GM21515 (cell line): ENCODE measurements around the gene NNT.

Experiments used
- ATAC-seq: cut with Tn5 transposase; IDR thresholded peaks from one replicate; pipeline ENCODE4 v1.9.1; 2021; ENCODE audit not compliant: unreplicated experiment

NNT gene

DNA sequence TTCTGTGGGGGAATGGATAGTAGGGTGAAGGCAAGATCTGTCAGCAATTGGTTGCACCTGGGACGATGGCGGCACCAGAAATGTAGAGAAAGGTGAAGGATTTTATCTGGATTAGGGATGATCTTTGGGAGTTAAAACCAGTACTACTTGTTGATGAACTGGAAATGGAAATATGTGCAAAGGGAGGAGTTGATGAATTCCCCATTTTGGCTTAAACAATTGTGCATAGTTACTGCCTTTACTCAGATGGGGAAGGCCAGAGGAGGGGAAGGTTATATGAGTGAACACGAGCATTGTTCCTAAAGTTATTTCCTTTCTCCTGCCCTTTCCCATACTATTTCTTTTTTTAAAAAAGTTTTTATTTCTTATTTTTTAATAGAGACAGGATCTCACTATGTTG is 19.1 kb downstream of the NNT start:
- ATAC-seq: no peak

DNA sequence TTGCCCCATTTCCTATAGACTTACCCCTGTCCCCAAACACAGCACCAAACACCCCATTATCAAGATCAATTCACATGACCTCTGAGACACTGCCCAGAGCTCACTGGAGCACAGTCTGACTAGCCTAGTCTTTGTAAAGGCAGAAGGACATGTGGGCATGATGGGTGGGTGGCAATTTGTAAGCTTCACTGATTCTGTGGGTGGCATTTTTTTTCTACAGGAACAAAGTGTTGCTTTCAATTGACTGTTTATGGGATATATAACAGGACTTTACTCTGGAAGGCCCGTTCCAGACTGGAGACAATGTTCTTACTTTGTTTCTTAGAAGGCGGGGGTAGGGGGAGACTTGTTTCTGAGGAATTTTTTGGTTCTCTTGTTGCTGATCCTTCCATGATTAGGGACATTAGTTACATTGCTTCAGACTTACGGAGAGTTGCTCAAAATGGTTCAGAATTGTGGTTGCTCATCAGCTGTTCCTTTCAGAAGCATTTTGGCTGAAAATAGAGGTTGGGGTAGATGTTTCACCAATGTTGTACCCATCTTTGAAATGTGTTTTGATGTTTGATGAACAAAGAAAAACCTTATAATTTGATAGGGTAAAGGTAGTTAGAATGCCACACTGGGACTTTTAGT is 20.2 kb downstream of the NNT start:
- no peak for ATAC-seq

DNA sequence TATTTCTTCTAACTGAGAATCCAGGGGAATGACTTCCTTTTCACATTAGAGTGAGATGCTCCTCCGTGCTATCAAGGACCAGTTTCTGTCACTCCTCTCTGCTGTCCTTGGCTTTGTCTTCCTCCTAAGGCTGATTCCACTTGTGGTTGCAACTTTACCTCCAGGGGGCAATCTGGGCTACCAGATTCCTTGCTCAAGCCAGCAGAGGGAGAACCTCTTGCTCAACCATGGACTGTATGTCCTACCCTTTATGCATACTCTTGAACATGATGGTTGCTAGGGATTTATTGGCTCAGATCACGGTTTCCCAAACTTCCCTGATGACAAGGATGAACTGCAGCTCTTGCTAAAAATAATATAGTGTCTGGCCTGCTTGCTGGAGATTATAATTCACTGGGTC is 24.0 kb downstream of the NNT start:
- no peak for ATAC-seq

- peak; percentile 95 for ATAC-seq
Observed at GRCh38 chr5:43631182-43631910, 28.4 kb downstream of the NNT start.

- no peak for ATAC-seq
Observed at GRCh38 chr5:43634621-43635020, 31.6 kb downstream of the NNT start.

DNA sequence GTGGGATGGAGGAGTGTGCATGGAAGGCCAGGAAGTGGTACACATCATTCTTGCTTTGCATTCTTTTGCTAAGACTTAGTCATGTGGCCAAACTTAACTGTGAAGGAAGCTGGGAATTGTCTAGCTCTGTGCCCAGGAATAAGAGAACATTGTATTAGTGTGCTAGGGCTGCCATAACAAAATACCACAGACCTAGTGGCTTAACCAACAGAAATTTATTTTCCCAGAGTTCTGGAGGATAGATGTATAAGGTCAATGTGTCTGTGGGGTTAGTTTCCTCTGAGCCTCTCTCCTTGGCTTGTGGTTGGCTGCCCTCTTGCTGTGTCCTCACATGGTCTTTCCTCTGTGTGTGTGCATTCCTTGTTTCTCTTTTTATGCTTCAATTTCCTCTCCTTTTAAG is 32.4 kb downstream of the NNT start:
- no peak for ATAC-seq

DNA sequence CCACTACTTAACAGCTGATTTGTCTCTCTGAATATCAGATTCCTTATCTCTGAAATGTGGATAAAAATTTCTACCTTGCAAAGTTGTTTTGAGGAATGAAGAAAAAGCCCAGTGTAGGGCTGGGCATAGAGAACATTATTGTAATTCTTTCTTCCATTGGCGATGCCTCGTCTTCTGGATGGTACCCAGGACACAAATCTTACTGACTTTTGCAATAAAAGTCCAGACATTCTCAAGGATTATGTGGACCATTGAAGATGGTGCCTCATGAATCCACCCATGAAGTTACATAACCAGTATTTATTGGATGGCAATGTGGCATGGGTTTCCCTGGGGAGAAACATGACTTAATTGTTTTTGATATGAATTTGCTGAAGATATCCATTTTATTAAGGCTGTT is 33.1 kb downstream of the NNT start:
- ATAC-seq: no peak

DNA sequence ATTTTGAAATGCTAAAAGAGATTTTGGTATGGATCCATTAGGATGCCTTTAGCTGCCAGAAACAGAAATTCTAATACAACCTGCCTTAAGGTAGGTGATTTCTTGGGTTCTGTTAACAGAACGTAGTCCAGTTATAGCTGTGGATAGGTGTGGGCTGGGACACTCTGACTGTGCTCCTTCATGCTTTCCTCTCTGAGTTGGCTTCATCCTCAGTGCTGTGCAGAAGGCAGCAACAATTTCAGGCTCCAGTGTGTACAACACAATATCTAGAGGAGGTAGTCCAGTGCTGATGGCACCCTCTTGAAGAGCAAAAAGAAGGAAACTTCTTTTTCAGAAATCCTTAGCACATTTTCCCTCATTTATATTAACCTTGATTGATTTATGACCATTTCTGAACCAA is 34.4 kb downstream of the NNT start:
- no peak for ATAC-seq

GRCh38 chr5:43638107-43638506 is 35.1 kb downstream of the NNT start:
- no peak for ATAC-seq

- ATAC-seq: no peak
Observed at GRCh38 chr5:43638546-43638945, 35.6 kb downstream of the NNT start.

- ATAC-seq: no peak
Observed at GRCh38 chr5:43639566-43639965, 36.6 kb downstream of the NNT start.

GRCh38 chr5:43642428-43642827 is 39.4 kb downstream of the NNT start:
- no peak for ATAC-seq

DNA sequence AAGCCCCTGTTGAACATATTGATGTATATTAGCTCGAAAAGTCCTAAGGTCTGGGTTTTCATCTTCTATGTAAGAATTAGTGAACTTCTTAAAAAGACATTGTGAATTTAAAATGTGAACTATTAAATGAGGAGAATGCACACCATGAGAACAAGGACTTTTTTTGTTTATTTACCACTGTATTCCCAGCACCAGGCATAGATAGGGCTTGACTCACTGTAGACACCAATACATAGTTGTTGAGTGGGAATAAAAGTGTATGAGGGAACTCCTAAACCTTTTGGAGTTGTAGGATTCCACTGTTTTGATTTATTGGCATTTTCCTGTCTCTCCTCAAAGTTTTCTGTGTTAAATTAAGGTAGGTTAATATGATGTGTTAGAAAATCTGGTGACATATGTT is 40.3 kb downstream of the NNT start:
- ATAC-seq: no peak

- ATAC-seq: no peak
Observed at GRCh38 chr5:43643750-43644149, 40.8 kb downstream of the NNT start.

DNA sequence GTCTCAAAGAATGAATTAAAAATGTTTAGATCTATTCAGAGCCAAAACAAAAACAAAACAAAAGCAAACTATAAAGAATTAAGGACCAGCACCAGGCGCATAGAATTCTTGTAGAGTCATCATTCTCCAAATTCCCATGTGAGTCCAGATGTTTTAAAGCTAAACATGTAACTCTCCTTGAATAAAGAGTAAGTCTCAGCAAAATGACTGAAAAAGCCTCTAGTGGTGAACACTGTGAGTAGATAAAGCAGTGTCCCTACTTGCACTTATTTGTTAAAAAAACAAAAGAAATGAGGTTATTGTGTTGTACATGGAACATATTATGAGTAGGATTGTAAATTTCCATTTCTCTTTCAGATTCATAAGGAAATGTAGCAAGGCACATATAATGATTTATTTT is 44.0 kb downstream of the NNT start:
- no peak for ATAC-seq

- ATAC-seq: no peak
Observed at GRCh38 chr5:43647789-43648188, 44.8 kb downstream of the NNT start.

DNA sequence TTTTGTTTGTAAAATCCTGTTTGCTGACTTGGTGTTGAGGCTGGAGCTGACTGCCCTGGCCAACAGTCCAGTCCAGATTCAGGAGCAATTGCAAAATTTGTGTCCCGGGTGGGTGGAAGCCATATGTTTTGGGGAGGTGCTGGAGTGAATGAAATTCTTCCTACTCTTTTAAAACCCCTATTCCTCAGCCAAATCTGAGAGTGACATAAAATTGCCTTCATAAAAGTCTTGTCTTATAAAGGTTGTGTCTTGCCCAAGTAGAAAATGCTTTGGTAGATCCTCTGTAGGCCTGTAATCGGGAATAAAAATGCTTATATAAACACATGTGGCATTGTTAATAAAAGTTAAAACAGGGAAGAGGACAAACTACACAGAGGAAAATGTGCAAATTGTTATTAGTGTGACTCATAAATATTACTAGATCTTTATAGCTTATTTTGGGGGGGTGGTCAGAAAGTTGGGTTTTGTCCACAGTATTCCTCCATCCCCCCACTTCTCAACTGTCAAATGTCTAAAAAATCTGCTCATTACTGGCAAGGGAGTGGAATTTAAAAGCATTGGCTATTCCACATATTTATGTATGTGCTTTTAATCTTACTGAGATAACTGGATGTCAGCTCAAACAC is 45.6 kb downstream of the NNT start:
- ATAC-seq: no peak

DNA sequence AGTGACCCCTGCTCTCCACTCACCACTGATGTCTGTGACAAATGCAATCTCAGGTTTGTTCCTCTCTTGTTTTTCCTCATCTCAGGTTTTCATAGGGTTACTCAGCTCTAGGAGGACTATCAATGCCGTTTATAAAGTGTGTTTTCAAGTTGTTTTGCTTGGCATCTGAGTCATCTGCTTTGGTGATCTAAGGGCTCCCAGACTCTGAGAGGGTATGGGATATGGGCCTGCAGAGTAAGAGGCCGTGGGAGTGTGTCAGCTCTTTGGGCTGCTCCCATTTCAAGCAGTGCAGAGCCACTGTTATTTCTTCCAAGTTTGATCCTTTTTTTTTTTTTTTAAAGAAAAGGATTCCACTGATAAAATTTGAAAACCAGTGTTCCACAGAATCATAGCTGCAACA is 46.3 kb downstream of the NNT start:
- no peak for ATAC-seq

GRCh38 chr5:43652537-43653302 is 49.7 kb downstream of the NNT start:
- no peak for ATAC-seq

DNA sequence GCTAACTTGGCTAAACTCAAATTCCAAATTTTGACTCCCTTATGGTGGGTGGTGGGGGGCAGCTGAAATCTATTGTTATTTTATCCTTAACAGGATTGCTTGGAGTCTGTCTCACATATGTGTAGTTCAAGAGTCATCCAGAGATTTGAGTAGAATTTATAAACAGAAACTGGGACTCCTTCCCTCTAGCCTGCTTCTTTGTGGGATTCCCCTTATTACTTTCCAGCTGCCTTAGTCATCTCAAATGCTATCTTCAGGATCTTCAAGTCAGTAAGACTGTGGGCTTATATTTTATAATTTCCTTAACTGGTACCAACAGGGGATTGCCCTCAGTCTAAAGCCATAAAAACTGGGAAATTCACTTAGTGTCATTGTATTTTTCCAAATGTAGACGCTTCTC is 55.5 kb downstream of the NNT start:
- ATAC-seq: no peak

DNA sequence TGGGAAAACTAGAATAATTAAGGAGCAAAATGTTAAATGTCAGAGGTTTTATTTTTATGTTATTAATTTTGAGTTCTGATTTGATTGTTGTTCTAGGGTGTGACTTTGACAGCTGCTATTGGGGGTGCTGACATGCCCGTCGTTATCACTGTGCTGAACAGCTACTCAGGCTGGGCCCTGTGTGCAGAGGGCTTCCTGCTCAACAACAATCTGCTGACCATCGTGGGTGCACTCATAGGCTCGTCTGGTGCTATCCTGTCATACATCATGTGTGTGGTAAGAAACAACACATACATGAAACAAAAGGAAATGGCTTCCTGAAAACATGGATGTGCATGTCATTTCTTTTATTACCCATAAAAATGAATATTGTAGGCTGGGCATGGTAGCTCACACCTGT is 56.1 kb downstream of the NNT start:
- ATAC-seq: no peak

- no peak for ATAC-seq
Observed at GRCh38 chr5:43661102-43661501, 58.1 kb downstream of the NNT start.
